NOMO-1 treated with dmso at 0.1 percent for 144 hours (cell line): ENCODE data around the gene GLO1.

ENCODE experiments used
- DNase-seq: peaks from one replicate; lab custom pipeline; 2025; ENCODE audit not compliant: unreplicated experiment; lab: John Stamatoyannopoulos, UW

GLO1 gene

GRCh38 chr6:38702558-38703397 is at the start of gene GLO1:
Gene GLO1 (minus strand): TSS chr6:38703145. CDS start chr6:38703054, 91 bp downstream.
- DNase-seq = peak; percentile 94

DNA sequence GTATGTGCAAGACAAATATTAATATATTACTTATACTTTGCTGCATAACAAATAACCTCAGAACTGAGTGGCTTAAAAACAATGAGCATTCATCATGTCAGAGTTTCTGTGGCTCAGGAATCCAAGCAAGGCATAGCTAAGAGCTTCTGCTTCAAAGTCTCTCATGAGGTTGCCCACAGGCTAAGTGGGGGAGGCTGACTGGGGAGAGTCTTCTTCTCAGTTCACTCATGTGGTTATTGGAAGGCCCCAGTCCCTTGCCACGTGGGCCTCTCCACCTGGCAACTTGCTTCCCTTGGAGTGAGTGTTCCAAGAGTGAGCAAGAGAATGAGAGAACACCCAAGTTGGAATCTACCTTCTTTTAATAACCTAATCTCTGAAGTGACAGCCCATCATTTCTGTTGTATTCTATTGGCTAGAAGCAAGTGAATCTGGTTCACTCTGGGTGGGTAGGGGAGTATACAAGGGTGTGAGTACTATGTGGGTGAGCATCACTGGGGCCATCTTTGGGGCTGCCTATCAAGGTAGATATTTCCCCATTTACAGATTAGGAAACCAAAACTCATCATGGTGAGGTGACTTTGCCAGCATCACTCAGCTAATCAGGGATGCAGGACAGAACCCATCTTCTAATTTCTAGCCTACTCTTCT is 48.1 kb upstream of the GLO1 start:
- no peak for DNase-seq

DNA sequence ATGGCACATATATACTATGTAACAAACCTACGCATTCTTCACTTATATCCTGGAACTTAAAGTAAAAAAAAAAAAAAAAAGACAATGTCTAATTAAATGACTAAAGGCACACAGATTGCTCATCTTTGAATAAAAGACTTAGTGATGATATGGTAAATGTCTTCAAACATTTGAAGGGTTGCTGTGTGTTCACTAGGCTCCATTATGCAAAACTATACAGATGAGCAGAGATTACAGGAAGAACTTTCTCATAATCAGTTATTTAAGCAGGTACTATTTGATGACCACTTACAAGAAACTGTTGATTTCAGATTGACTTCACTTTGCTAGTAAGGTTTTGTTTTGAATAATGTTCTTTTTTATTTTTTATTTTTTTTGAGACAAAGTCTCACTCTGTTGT is 46.5 kb upstream of the GLO1 start:
- no peak for DNase-seq

DNA sequence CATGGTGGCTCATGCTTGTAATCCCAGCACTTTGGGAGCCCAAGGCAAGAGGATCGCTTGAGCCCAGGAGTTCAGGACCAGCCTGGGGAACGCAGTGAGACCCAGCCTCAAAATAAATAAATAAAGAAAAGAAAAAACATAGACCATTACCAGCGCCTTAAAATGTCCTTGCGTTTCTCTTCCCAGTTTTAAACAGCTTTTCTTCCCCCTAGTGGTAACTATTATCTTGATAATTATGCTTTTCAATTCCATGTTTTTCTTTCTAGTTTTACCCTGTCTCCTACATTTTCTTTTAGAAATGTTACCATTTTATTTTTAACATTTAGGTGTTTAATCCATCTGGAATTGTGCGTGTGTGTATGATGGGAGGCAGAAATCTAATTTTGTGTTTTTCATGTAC is 36.6 kb upstream of the GLO1 start:
- DNase-seq = no peak

DNA sequence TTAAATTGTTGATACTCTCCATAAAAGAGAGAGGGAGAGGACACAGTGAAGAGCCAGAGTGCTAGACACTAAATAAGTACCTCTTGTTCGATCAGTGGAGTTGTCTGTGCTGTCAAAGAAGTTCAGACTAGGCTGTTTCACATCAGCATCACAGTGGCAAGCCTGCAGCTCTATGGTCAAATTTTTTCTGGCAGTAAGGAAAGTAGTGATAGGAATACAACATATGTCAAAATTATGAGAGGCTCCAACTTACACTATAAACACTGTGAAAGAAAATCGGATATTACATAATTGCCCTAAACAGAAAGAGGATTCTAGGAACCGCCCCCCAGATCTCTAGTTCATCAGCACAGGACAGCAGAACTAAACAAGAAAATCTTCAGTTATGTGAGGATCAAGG is 35.3 kb upstream of the GLO1 start:
- no peak for DNase-seq

DNA sequence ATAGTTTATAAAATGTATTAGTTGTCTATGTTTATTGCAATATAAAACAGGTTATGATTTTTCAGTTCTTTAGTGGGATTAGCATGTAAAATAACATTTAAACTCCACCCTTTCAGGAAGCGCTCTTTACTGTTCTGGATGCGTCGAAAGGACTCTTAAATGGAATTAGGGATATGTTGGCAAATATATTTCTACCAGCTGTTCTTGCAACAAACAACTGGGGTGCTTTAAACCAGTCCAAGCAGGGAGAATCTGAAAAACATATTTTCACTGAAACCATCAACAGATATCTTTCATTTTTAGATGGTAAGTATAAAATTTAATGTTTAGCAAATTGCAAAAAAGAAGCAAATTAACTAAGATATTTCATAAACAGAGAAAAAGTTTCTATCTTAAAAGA is 34.0 kb upstream of the GLO1 start:
- DNase-seq = no peak

GRCh38 chr6:38730140-38730862 is 27.4 kb upstream of the GLO1 start:
- no peak for DNase-seq

DNA sequence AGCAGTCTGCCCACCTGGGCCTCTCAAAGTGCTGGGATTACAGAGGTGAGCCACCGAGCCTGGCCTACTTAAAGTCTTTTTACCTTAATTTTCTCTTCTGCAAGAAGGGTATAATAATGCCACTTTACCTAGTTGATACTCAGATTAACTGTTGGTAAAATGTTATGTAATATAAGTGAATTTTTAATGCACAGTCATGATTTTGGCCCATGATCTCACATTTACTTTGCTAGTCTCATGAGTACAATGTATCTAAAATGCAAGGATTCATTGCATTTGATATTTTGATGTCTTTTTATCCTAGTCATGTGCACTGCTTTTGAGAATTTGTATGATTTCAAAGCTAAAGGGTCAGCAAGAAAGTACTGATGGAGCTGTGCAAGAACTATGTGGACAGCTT is 25.3 kb upstream of the GLO1 start:
- DNase-seq = no peak

DNA sequence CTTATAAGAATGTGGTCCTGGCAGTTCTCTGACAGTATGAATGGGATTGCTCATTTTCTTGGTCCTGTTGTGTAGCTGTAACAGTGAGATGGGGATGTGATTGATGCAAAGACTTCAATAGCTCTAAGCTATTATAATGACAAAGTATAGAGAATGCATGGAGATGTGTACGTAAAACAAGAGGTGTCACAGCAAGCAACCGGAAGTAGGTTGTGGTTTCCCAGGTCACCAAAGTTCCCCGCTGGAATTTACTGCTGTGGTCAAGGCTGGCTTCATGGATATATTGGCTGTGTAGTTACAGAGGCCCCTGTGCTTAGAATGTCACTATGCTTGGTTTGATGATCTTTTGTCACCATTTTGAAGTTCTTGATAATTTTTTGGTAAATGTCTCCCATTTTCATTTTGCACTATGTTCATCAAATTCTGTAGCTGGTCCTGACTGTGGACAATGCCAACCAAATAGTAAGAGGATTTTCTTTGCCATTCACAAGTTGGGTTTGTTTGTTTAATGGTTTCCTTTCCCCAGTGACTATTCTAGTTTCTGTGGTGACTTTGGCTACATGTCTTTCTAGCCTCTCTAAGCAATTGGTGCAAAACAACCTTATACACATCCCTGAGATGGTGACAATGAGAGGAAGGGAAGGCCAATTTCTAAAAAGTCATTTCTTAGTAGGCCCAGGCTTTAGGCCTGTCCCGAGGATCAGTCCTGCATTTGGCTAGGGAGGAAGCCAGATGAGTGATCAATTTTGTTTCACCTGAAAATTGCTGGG is 22.7 kb upstream of the GLO1 start:
- no peak for DNase-seq

- DNase-seq = no peak
Measured at GRCh38 chr6:38724343-38724742, 21.4 kb upstream of the GLO1 start.

- no peak for DNase-seq
Measured at GRCh38 chr6:38723783-38724182, 20.8 kb upstream of the GLO1 start.

DNA sequence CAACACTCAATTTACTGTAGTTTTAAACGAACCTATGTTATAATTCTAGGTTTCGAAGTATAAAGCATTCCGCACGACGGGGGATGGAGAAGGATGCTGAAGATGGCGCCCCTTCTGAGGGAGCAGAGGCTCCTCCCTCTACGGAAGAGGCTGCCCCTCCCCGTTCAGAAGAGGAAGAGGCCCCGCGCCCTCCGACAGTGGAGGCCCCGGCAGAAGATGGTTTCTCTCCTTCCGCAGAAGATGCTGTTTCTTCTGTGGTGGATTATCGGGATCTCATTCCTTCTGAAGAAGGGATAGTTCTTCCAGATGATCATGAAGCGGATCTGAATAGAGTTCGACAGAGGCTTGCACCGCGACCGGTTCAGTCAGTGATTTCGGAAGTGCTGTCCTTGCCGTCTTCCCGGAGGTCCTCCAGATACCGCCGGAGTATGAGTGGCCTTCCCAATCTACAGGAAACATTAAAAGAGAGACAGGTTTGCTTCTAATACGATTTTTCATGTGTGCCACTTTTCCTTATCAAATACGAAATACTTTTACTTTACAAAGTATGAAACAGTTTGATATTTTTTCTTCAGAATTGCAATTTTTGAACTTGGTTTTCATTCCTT is 19.9 kb upstream of the GLO1 start:
- no peak for DNase-seq

- DNase-seq = no peak
Measured at GRCh38 chr6:38722038-38722437, 19.1 kb upstream of the GLO1 start.

DNA sequence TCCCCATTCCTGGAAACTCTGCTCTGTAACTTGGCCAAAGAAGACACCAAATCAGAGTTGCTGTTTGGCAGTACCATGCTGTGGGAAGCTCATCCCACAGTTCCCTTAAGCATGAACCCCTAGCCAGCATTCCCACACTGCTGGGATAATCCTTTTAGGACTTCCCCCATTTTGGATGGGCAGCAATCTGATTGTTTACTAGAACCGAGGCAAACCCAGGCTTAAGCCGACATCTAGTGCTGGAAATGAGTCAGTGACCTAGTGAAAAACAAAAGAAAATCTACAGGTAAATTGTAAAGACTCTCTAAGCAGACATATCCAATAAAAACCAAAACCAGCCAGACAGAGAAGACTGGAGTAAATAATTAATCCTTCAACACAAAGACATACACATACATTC is 17.4 kb upstream of the GLO1 start:
- DNase-seq = no peak

DNA sequence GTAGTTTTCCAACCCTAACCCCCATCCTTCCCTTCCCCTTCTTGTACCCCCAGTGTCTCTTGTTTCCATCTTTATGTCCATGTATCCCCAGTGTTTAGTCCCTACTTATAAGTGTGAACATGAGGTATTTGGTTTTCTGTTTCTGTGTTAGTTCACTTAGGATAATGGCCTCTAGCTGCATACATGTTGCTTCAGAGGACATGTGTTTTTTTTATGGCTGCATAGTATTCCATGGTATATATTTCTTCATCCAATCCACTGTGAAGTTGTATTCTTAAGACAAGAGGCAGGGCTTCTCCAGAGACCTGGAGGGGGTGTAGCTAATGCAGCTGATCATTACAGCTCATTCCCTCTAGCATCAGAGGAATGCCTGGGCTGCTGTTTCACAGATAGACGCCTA is 16.4 kb upstream of the GLO1 start:
- no peak for DNase-seq

- DNase-seq = no peak
Measured at GRCh38 chr6:38716825-38717224, 13.9 kb upstream of the GLO1 start.

DNA sequence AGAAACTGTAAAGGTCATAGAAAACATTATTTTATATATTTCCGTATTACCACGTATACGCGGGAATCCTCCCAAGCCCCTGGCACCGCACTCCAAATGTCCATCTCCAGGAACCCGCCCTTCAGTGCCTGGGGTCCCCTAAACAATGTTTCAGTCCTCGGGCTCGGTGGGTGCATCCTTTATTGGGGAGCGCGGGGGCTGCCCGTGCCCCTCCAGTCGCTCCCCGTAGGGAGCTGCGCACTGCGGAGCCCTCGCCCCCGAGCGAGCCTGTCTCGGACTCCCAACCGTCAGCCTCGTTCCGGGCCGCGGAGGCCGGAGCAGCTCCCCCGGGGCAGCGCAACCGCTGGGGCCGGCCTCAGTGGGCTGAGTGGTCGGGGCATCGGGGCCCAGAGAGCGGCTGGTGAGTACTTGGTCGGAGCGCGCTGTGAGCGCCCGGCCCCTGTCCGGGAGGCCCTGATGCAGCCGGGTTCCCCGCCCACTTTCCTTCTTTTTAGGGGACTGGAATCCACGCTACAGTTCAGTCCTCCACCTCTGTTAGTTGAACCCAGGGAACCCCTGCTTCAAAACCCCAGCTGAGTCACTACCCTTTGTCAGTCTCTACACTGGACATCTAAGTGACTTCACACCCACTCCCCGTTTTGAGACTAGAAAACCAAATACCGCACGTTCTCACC is 12.2 kb upstream of the GLO1 start, which contains the start of gene DNAH8:
Gene DNAH8 (plus strand): TSS at position 296 of the 674 bp plus-strand sequence. CDS start 7,499 bp downstream, outside the sequence.
- DNase-seq = no peak

- DNase-seq = peak; percentile 5
Measured at GRCh38 chr6:38714239-38715015, 11.5 kb upstream of the GLO1 start.

DNA sequence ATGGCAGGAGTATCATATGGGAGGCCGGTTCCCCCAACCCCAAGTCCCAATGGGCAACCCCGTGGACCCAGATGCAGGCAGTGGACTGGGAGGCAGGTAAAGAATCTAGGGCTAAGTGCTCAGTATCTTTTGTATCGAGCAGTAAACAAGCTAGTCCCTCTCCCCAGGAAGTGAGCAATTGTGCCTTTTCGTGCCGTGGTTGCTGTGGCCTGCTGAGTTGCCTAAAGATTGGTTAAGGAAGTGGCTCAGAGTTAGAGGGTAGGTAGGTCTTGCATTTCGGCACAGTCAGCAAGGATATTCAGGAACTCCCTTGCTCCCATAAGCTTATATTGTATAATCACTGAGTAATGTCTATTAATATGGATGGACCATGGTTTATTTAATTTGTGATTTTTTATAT is 10.9 kb upstream of the GLO1 start:
- peak; percentile 78 for DNase-seq
